Natural killer cell treated with Interleukin-12 subunit alpha and Interleukin-12 subunit beta and Interleukin-15 and Interleukin-18, amount 100 ng/mL, for 72 hours (primary cell): ENCODE data around the gene RAB11FIP5. TPM values are rescaled to one million over a fixed set of nuclear protein-coding genes. Genes with fewer than 3 reads are reported as not detected.
A peak's percentile ranks its signal among the peaks of the same experiment; 100 is the strongest.
"Not testable (repeated sequence)": the region's sequence is repeated elsewhere in the genome, so short reads cannot be mapped to it uniquely, and the experiment has no call there.

Source experiments
- ATAC-seq, 2 donors: fragments of 150-1000 bp; cut with Tn5 transposase in 1 of 2; sonication (Bioruptor Pico), chemical (Tn5 transposase) in 1 of 2; 2 replicates each; pipeline ENCODE4 v1.10.0; 2021
- DNase-seq: peaks from one replicate; pipeline ENCODE4 v3.0.0; 2022; ENCODE audit warnings: low spot score
- H3K27ac Mint-ChIP-seq, 2 donors: 1 replicate in 1 of 2; 2 replicates in 1 of 2; pipeline ENCODE4 v1.8.0; 2022; ENCODE audit warnings: mixed read lengths in 2 of 2, mild to moderate bottlenecking in 1 of 2, moderate library complexity in 1 of 2
- H3K27me3 Mint-ChIP-seq, 2 donors: 1 replicate in 1 of 2; 2 replicates in 1 of 2; pipeline ENCODE4 v1.8.0; 2022; ENCODE audit warnings: mixed read lengths in 2 of 2
- H3K36me3 Mint-ChIP-seq: one replicate; pipeline ENCODE4 v1.8.0; 2022; ENCODE audit warnings: mixed read lengths
- H3K4me1 Mint-ChIP-seq, 2 donors: 1 replicate in 1 of 2; 2 replicates in 1 of 2; pipeline ENCODE4 v1.8.0; 2022; ENCODE audit warnings: low read depth in 2 of 2, mixed read lengths in 2 of 2, mild to moderate bottlenecking in 1 of 2
- H3K4me3 Mint-ChIP-seq: one replicate; pipeline ENCODE4 v1.8.0; 2022; ENCODE audit warnings: mixed read lengths
- H3K9me3 Mint-ChIP-seq: 2 replicates; pipeline ENCODE4 v1.8.0; 2022; ENCODE audit warnings: mixed read lengths
- total RNA-seq, 2 donors: library from RNA; stranded (reverse); gene quantifications; one replicate each; pipeline ENCODE4 v1.2.3, GENCODE V29; 2022

Gene RAB11FIP5
- total RNA-seq, 2 donors from 2014 or later: 8.8 to 15.7 TPM

DNA sequence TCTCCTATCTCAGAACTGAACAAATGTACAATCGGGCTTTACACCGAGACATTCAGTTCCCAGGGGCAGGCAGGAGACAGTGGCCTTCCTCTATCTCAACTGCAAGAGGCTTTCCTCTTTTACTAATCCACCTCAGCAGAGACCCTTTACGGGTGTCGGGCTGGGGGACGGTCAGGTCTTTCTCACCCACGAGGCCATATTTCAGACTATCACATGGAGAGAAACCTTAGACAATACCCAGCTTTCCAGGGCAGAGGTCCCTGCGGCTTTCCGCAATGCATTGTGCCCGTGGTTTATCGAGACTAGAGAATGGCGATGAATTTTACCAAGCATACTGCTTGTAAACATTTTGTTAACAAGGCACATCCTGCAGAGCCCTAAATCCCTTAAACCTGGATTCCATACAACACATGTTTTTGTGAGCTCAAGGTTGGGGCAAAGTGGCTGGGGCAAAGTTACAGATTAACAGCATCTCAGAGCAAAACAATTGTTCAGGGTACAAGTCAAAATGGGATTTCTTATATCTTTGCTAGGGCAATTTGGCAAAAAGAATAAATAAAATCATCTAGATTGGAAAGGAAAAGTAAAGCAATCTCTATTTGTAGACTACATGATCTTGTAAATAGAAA lies 7.0 kb upstream of the RAB11FIP5 start:
- ATAC-seq, H3K4me3 Mint-ChIP-seq, H3K27ac Mint-ChIP-seq, H3K4me1 Mint-ChIP-seq, H3K36me3 Mint-ChIP-seq, DNase-seq, H3K9me3 Mint-ChIP-seq: not testable (repeated sequence)
- H3K27me3 Mint-ChIP-seq: peaks cover 11 to 15% of the 10 kb centered on the region in 2 donors

DNA sequence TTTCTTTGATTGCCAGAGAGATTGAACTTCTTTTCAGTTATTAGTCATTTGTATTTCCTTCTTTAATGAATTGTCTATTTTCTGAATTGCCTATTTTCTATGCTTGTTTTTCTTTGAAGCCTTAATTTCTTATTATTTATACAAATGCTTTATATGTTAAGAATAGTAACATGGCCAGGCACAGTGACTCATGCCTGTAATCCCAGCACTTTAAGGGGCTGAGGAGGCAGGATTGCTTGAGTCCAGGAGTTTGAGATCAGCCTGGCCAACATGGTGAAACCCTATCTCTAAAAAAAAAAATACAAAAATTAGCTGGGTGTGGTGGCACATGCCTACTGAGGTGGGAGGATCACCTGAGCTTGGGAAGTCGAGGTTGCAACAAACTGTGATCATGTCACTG lies 4.7 kb upstream of the RAB11FIP5 start:
- H3K27me3 Mint-ChIP-seq: peaks cover 0 to 2% of the 10 kb centered on the region in 2 donors
- H3K36me3 Mint-ChIP-seq: no peaks in the 10 kb centered on the region
- H3K27ac Mint-ChIP-seq: no peak overlapping the region
- DNase-seq (no peak), ATAC-seq (no peak)
- no peaks in the 10 kb centered on the region for H3K4me1 Mint-ChIP-seq
- no peak overlapping the region for H3K4me3 Mint-ChIP-seq
- H3K9me3 Mint-ChIP-seq: no peaks in the 10 kb centered on the region

DNA sequence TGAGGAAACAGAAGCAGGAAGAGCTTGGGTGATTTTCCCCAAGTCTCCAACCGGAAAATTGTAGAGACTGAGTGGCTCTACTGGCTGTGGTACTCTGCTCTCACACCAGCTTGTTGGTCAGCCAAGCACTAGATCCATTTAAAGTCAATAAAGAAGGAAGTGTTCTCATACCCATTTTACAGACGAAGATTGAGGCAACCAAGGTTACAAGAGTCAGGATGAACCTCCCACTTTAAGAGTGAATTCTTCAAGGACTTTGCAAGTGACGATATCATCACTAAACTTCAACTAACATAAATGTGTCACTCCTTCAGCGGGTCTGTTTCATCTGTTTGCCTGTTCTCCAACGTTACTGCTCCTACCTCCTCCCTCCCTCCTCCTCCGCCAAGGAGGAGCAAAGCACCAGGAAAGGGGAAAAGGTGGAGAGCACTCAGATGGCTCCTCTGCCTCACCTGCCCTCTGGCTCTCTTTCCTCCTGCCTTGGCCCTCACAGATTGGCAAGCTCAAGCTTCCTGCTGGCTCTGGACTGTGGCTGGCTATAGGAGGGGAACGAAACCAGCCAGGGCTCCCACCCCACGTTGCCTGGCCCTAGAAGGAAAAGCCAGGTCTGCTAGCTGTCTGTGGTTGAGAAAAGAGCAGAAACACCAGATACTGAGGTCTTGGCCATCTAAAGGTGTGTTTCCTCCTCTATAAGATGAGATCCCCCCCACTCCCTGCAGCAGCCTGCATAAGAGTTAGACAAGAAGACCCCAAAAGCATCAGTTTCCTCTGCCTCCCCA lies 3.6 kb upstream of the RAB11FIP5 start:
- no peak for DNase-seq
- no peak overlapping the region for H3K27ac Mint-ChIP-seq
- no peaks in the 10 kb centered on the region for H3K9me3 Mint-ChIP-seq
- H3K4me1 Mint-ChIP-seq: peaks cover 3 to 5% of the 10 kb centered on the region in 2 donors
- H3K36me3 Mint-ChIP-seq: no peaks in the 10 kb centered on the region
- ATAC-seq: no peak
- no peak overlapping the region for H3K4me3 Mint-ChIP-seq
- H3K27me3 Mint-ChIP-seq: peaks cover 0 to 2% of the 10 kb centered on the region in 2 donors

DNA sequence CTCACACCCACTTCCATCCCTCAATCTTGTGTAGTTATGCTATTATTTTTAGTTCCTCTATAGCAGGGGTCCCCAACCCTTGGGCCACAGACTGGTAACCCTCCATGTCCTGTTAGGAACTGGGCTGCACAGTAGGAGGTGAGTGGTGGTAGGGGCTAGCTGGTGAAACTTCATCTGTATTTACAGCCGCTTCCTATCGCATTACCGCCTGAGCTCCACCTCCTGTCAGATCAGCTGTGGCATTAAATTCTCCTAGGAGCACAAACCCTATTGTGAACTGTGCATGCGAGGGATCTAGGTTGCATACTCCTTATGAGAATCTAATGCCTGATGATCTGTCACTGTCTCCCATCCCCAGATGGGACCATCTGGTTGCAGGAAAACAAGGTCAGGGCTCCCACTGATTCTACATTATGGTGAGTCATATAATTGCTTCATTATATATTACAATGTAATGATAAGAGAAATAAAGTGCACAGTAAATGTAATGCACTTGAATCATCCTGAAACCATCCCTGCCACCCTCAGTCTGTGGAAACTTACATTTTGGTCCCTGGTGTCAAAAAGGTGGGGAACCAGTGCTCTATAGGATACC lies 1.6 kb upstream of the RAB11FIP5 start:
- no peak for DNase-seq

DNA sequence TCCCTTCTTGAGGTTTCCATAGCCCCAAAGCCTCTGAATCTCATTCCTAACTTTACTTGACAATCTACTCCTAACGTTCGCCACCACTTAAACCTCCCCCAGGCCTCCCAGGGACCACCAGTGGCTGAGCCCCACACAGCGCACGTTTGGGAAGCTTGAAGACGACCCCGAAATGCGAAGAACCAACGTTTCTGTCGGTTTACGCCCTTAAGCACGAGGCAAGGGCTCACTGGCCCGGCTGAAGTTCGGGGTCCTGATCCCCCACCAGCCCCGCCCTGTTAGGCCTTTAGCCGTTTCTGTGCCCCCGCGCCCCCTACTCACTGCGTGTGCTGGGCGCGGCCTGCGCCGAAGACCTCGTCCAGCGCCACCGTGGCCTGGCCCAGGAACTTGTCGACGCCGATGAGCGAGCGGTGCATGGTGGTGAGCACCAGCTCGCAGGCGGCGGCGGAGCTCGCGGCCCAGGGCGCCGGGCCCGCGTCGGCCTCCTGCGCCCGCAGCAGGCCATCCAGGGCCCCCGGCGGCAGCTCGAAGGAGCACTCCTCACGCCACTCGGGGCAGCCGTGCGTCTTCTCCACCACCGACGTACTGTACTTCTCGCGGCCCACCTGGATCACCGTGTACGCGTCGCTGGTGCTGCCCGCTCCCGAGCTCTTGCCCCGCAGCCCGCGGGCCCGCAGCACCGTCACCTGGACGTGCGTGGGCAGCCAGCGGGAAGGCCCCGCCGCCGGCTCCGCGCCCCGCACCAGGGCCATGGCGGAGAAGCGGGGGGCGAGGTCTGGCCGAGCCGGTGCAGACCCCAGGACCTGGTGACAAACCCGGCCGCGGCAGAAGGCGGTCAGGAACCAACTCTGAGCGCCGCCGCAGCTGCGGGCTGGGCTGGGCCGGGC lies 479 bp downstream of the RAB11FIP5 start:
- no peaks in the 10 kb centered on the region for H3K36me3 Mint-ChIP-seq
- H3K27ac Mint-ChIP-seq: peak overlapping the region; percentile 13 to 65
- no peaks in the 10 kb centered on the region for H3K9me3 Mint-ChIP-seq
- H3K4me3 Mint-ChIP-seq: peak overlapping the region; percentile 82
- ATAC-seq: peak; percentile 20 to 56
- peaks cover 17 to 20% of the 10 kb centered on the region in 2 donors for H3K4me1 Mint-ChIP-seq
- DNase-seq: no peak
- H3K27me3 Mint-ChIP-seq: peaks cover 0 to 5% of the 10 kb centered on the region in 2 donors

More for the DNA sequence above, 1.6 kb upstream of the RAB11FIP5 start:
- Mint-ChIP-seq H3K4me1 (peaks cover 5 to 12% of the 10 kb centered on the region in 2 donors), H3K9me3 (no peaks in the 10 kb centered on the region), H3K4me3 (peak overlapping the region; percentile 58), H3K27me3 (peaks cover 0 to 5% of the 10 kb centered on the region in 2 donors), H3K27ac (no peak overlapping the region), H3K36me3 (no peaks in the 10 kb centered on the region)
- no peak for ATAC-seq

DNA sequence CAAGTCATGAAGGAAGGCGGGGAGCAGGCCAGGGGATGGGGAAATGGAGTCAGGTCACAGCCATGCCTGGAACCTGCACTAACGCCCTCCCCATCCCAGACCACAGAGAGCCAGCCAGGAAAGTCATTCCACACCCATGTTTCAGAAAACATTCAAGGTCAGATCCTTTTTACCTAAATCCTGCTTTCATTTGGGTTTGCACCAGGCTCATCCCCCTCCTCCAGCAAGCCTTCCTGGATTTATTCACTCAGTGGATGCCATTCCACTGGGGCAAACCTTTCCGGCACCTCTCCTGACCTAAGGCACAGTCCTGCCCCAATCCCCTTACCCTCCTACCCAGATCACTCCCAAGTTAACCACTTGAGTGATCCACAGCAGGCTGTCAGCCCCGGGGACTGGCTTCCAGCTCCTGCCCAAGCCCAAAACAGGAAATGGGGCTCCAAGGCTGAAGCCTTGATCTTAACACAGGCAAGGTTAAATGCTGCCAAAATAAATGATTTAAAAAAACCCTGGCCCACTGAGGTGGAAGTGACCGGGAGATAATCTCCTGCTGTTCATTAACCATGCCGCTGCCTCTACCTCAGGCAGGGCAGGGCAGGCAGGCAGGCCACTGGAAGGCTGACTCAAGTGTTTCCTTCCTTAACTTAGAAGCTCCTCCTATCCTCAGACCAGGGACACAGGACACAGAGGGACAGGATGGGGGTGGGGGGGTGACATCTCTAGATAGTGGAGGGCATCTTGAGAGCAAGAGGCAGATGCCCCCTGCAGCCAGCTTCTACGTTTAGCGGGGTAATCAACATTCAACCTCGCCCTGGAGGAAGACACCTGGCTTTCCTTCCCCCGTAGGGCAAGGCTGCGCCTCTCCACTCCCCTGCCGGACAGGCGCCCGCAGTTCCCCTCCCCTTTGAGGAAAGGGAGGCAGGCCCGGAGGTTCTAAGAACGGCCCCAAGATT lies 1.4 kb downstream of the RAB11FIP5 start:
- ATAC-seq (no peak), DNase-seq (no peak)
- Mint-ChIP-seq H3K4me1 (peaks cover 25 to 28% of the 10 kb centered on the region in 2 donors), H3K27me3 (peaks cover 0 to 3% of the 10 kb centered on the region in 2 donors), H3K36me3 (no peaks in the 10 kb centered on the region), H3K27ac (peak overlapping the region; percentile 13 to 65), H3K9me3 (no peaks in the 10 kb centered on the region), H3K4me3 (peak overlapping the region; percentile 82)

DNA sequence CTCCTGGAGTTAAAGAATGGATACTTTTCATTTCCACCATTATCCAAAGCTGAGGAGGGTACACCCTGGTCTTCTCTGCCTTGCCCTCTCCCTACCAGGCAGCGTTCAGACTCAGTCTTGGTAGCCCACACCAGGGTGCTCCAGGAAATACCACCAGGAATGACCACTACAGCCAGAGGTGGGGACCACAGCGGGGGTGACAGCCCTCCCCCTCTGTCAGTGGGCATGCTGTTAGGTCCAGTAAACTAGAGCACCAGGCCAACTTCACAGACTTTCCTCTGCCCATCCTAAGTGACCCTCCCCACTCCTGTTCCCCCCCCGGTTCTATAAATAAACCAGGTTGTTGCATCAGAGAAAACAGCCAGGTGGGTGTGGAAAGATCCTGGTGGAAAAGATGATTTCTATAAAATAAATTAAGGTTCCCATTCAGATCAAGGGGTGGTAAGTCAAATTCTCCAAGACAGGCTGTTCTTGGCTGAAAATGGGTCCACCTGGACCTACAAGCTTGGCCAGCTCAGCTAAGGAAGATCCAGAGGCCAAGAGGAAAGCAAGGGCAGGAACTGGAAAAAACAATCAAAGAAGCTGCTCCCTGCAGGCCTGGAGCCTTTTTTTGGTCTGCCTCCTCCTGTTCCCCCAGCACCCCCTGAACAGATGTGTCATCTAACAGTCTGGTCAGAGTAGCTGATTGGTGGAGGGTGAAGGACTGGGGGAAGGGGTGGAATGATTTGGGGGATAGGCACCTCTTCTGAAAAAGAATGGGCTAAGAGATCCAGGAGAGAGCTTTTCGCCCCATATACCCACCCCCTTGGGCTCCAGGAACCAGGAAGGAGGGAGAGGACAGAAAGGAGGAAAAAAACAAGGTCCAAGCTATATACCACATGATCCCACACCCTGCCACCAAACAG lies 2.3 kb downstream of the RAB11FIP5 start:
- Mint-ChIP-seq H3K27ac (no peak overlapping the region), H3K36me3 (no peaks in the 10 kb centered on the region), H3K9me3 (no peaks in the 10 kb centered on the region), H3K4me3 (peak overlapping the region; percentile 82), H3K4me1 (peaks cover 25 to 28% of the 10 kb centered on the region in 2 donors), H3K27me3 (peaks cover 0 to 3% of the 10 kb centered on the region in 2 donors)
- ATAC-seq (no peak), DNase-seq (no peak)

DNA sequence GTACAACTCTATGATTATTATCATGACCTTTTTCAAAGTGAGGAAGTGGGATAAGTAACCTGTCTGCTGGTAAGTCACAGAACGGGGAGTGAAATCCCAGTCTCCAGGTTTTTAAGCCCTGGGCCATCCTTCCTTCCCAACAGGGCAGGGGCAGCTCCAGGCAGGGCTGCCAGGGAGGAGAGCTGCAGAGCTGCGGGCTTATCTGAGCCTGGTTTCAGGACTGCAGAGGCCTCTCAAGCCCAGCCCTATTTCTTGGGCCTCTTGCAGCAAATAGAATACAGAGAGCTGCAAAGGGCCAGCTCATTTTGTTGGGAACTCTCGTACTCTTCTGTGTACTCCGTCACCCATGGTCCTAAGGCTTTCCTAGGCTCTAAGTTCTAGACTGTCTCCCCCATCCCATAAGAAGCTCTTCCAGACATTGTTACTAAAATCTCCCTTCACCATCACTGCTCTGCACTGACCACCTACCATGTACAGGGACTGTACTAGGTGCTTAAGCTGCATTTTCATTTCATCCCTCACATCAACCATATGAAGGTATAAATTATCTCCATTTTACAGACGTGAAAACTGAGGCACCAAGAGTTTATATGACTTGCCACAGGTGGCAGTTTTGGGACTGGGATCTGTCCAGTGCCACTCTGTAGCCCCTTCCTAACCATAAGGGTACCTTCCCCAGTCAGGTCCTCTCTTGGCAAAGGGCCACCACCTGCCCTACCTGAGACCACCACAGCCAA lies 3.1 kb downstream of the RAB11FIP5 start:
- Mint-ChIP-seq H3K4me1 (peaks cover 25 to 30% of the 10 kb centered on the region in 2 donors), H3K27ac (no peak overlapping the region), H3K27me3 (peaks cover 0 to 3% of the 10 kb centered on the region in 2 donors), H3K4me3 (no peak overlapping the region), H3K9me3 (no peaks in the 10 kb centered on the region), H3K36me3 (no peaks in the 10 kb centered on the region)
- DNase-seq: no peak
- ATAC-seq: no peak

DNA sequence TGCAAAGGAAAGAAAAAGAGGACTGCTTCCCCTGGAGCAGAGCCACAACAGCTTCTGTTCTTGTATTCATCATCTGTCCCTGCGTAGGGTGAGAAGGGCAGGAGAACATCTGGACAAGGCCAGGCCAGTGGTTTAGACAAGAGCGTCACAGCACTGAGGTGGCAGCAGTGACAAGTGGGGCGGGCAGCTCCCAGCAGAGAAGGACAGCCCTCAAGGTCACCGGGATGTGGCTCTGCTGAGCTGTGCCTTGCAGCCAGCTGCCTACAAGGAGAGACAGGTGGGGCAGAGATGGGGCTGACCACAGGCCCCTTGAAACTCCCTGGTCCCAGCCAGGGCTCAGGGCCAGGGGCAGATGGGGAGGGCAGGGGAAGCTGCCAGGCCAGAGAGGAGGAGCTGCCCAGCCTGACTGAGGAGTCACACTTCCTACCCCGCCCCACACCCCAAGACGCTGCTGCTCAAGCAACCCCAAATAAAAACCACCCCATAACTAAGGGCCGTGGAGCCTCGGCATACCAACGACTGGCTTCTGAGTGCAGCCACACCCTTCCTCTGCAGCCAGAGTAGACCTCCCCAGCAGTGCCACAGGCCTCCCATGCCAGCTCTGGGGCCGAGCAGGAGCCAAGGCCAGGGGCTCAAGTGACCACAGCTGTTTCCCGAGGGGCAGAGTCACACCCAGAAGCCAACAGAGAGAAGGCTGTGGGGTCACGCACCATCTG lies 5.4 kb downstream of the RAB11FIP5 start:
- no peak for DNase-seq
- Mint-ChIP-seq H3K9me3 (no peaks in the 10 kb centered on the region), H3K4me1 (peaks cover 25 to 34% of the 10 kb centered on the region in 2 donors), H3K27ac (peak overlapping the region in 1 of 2 donors; percentile 26), H3K27me3 (peaks cover 0 to 3% of the 10 kb centered on the region in 2 donors), H3K36me3 (no peaks in the 10 kb centered on the region), H3K4me3 (peak overlapping the region; percentile 63)
- peak; percentile 36 to 50 for ATAC-seq

DNA sequence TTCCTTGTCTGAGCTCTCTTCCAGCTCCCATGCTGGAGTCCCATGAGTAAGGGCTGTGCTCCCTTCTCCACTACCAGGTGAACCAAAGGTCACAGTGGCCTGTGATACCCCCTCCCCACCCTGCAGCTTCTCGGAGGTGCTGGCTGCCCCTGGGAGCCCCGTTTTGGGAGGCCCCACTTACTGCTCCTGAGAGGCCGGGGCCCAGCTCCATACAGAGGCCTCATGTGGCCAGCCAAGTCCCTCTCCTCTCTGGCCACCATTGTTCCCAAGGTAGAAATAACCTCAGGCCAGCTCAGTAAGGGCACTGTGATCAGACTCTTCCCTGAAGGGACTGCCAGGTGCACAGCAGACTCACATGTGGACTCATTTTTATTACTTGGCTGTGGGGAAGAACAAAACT lies 6.0 kb downstream of the RAB11FIP5 start:
- ATAC-seq (no peak), DNase-seq (no peak)
- Mint-ChIP-seq H3K27me3 (peaks cover 0 to 3% of the 10 kb centered on the region in 2 donors), H3K4me1 (peaks cover 21 to 31% of the 10 kb centered on the region in 2 donors), H3K9me3 (no peaks in the 10 kb centered on the region), H3K27ac (peak overlapping the region in 1 of 2 donors; percentile 26), H3K4me3 (peak overlapping the region; percentile 63), H3K36me3 (no peaks in the 10 kb centered on the region)

DNA sequence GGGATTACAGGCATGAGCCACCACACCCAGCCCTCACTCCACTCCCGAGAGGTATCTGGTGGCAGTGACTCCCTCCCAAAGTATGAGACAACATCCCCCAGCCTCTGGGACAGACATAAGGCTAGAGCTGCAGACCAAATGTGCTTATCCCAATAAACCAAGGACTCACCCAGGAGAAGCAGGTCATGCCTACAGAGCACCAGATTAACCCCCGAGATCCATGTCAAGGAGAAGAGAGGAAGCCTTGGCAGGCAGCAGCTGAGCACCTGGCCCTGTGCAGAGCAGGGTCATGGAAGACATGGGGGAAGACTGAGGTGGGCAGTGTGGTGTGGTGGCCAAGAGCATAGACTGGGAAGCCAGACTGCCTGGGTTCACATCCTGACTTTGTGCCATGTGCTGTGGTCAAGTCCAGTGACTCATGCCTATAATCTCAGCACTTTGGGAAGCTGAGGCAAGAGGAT lies 7.2 kb downstream of the RAB11FIP5 start:
- peaks cover 19 to 26% of the 10 kb centered on the region in 2 donors for H3K4me1 Mint-ChIP-seq
- H3K27ac Mint-ChIP-seq: no peak overlapping the region
- peaks cover 0 to under 1% of the 10 kb centered on the region in 2 donors for H3K27me3 Mint-ChIP-seq
- no peaks in the 10 kb centered on the region for H3K36me3 Mint-ChIP-seq
- ATAC-seq: no peak
- H3K9me3 Mint-ChIP-seq: no peaks in the 10 kb centered on the region
- DNase-seq: no peak
- H3K4me3 Mint-ChIP-seq: no peak overlapping the region
